Type B pancreatic cell (in vitro differentiated cells): Measurements from ENCODE around the gene CCNA2. TPM values are rescaled to one million over a fixed set of nuclear protein-coding genes. Genes with fewer than 3 reads are reported as not detected.

ENCODE experiments used
- DNase-seq: peaks from one replicate; pipeline ENCODE4 v3.0.0; 2021; ENCODE audit warnings: mixed read lengths; ENCODE audit not compliant: unreplicated experiment; ENCODE audit errors: extremely low spot score
- H3K27ac Mint-ChIP-seq: 2 replicates; pipeline ENCODE4 v1.8.0; 2021; ENCODE audit warnings: mild to moderate bottlenecking, mixed read lengths
- H3K27me3 Mint-ChIP-seq: 2 replicates; pipeline ENCODE4 v1.8.0; 2021; ENCODE audit warnings: mixed read lengths
- H3K36me3 Mint-ChIP-seq: 2 replicates; pipeline ENCODE4 v1.8.0; 2021; ENCODE audit warnings: mixed read lengths
- H3K4me1 Mint-ChIP-seq: one replicate; pipeline ENCODE4 v1.8.0; 2021; ENCODE audit warnings: mixed read lengths; ENCODE audit not compliant: unreplicated experiment
- H3K4me3 Mint-ChIP-seq: 2 replicates; pipeline ENCODE4 v1.8.0; 2021; ENCODE audit warnings: mild to moderate bottlenecking, mixed read lengths
- H3K9me3 Mint-ChIP-seq: 2 replicates; pipeline ENCODE4 v1.8.0; 2021; ENCODE audit warnings: mixed read lengths
- total RNA-seq: library from RNA; stranded (reverse); gene quantifications from 2 replicates; pipeline ENCODE4 v1.2.1, GENCODE V29; 2021; ENCODE audit warnings: low replicate concordance
- TF ChIP-seq, protein P1 (sequence below): fragments of 200-600 bp; sonication (generic); conservative IDR thresholded peaks from 2 replicates; pipeline ENCODE4 v1.5.0; 2021; ENCODE audit warnings: antibody characterized with exemption, mild to moderate bottlenecking

CCNA2 gene
- total RNA-seq, 1 donor from 2014 or later: 48.1 TPM

GRCh38 chr4:121784975-121785374, 38.7 kb downstream of the CCNA2 start:
- H3K9me3 Mint-ChIP-seq: no peaks in the 10 kb centered on the region
- H3K4me1 Mint-ChIP-seq: no peaks in the 10 kb centered on the region
- TF ChIP-seq, protein P1, sequence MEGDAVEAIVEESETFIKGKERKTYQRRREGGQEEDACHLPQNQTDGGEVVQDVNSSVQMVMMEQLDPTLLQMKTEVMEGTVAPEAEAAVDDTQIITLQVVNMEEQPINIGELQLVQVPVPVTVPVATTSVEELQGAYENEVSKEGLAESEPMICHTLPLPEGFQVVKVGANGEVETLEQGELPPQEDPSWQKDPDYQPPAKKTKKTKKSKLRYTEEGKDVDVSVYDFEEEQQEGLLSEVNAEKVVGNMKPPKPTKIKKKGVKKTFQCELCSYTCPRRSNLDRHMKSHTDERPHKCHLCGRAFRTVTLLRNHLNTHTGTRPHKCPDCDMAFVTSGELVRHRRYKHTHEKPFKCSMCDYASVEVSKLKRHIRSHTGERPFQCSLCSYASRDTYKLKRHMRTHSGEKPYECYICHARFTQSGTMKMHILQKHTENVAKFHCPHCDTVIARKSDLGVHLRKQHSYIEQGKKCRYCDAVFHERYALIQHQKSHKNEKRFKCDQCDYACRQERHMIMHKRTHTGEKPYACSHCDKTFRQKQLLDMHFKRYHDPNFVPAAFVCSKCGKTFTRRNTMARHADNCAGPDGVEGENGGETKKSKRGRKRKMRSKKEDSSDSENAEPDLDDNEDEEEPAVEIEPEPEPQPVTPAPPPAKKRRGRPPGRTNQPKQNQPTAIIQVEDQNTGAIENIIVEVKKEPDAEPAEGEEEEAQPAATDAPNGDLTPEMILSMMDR: no peak
- H3K4me3 Mint-ChIP-seq: no peak overlapping the region
- H3K27me3 Mint-ChIP-seq: peaks cover 44% of the 10 kb centered on the region
- DNase-seq: no peak
- no peaks in the 10 kb centered on the region for H3K36me3 Mint-ChIP-seq
- no peak overlapping the region for H3K27ac Mint-ChIP-seq

GRCh38 chr4:121784401-121784800, 39.3 kb downstream of the CCNA2 start:
- no peaks in the 10 kb centered on the region for H3K36me3 Mint-ChIP-seq
- DNase-seq: no peak

GRCh38 chr4:121783210-121783609, 40.5 kb downstream of the CCNA2 start:
- TF ChIP-seq, protein P1: no peak
- Mint-ChIP-seq H3K27me3 (peaks cover 36% of the 10 kb centered on the region), H3K4me1 (no peaks in the 10 kb centered on the region), H3K4me3 (no peak overlapping the region), H3K36me3 (no peaks in the 10 kb centered on the region), H3K27ac (no peak overlapping the region), H3K9me3 (no peaks in the 10 kb centered on the region)
- no peak for DNase-seq

More at GRCh38 chr4:121784401-121784800, 39.3 kb downstream of the CCNA2 start:
- Mint-ChIP-seq H3K4me1 (no peaks in the 10 kb centered on the region), H3K4me3 (no peak overlapping the region), H3K27ac (no peak overlapping the region), H3K9me3 (no peaks in the 10 kb centered on the region), H3K27me3 (peaks cover 43% of the 10 kb centered on the region)
- TF ChIP-seq, protein P1: no peak

GRCh38 chr4:121778991-121779628, 44.6 kb downstream of the CCNA2 start:
- no peak for DNase-seq
- H3K27me3 Mint-ChIP-seq: peaks cover 40% of the 10 kb centered on the region
- no peak overlapping the region for H3K4me3 Mint-ChIP-seq
- no peaks in the 10 kb centered on the region for H3K9me3 Mint-ChIP-seq
- H3K36me3 Mint-ChIP-seq: no peaks in the 10 kb centered on the region
- H3K4me1 Mint-ChIP-seq: no peaks in the 10 kb centered on the region
- TF ChIP-seq, protein P1: no peak
- H3K27ac Mint-ChIP-seq: no peak overlapping the region

GRCh38 chr4:121777625-121778024, 46.1 kb downstream of the CCNA2 start:
- TF ChIP-seq, protein P1: no peak
- Mint-ChIP-seq H3K9me3 (no peaks in the 10 kb centered on the region), H3K27me3 (peaks cover 39% of the 10 kb centered on the region), H3K4me3 (no peak overlapping the region), H3K27ac (no peak overlapping the region), H3K4me1 (no peaks in the 10 kb centered on the region), H3K36me3 (no peaks in the 10 kb centered on the region)
- DNase-seq: no peak
